Neural progenitor cell (in vitro differentiated cells): Measurements from ENCODE around the gene PCSK1N. TPM values are rescaled to one million over a fixed set of nuclear protein-coding genes. Genes with fewer than 3 reads are reported as not detected.

ENCODE experiments used
- DNase-seq: peaks from one replicate; pipeline ENCODE4 v3.0.0-alpha.2; 2016; ENCODE audit warnings: low spot score
- H2AFZ ChIP-seq: fragments of 200-600 bp; sonication (generic); replicated peaks from 2 replicates; pipeline ENCODE4 v1.6.1; 2016; ENCODE audit warnings: antibody characterized with exemption
- H3F3A ChIP-seq: fragments of 200-600 bp; sonication (generic); 2 replicates; pipeline ENCODE4 v1.6.1; 2016; ENCODE audit warnings: antibody characterized with exemption, low read depth
- H3K27ac ChIP-seq: fragments of 200-600 bp; sonication (generic); 2 replicates; pipeline ENCODE4 v1.5.1; 2016; ENCODE audit warnings: mild to moderate bottlenecking
- H3K27me3 ChIP-seq: fragments of 200-600 bp; sonication (generic); 2 replicates; pipeline ENCODE4 v1.6.1; 2016; ENCODE audit warnings: mild to moderate bottlenecking, moderate library complexity
- H3K36me3 ChIP-seq: fragments of 200-600 bp; sonication (generic); 2 replicates; pipeline ENCODE4 v1.5.1; 2016
- H3K4me1 ChIP-seq: fragments of 200-600 bp; sonication (generic); 2 replicates; pipeline ENCODE4 v1.6.1; 2016; ENCODE audit warnings: mixed run types
- H3K4me2 ChIP-seq: fragments of 200-600 bp; sonication (generic); 2 replicates; pipeline ENCODE4 v1.6.1; 2016
- H3K4me3 ChIP-seq: fragments of 200-600 bp; sonication (generic); 2 replicates; pipeline ENCODE4 v1.5.1; 2016
- H3K79me2 ChIP-seq: fragments of 200-600 bp; sonication (generic); 2 replicates; pipeline ENCODE4 v1.6.1; 2016; ENCODE audit warnings: low read depth
- H3K9ac ChIP-seq: fragments of 200-600 bp; sonication (generic); 2 replicates; pipeline ENCODE4 v1.6.1; 2016
- H3K9me3 ChIP-seq: fragments of 200-600 bp; sonication (generic); 2 replicates; pipeline ENCODE4 v1.5.1; 2016; ENCODE audit warnings: low read depth
- H4K20me1 ChIP-seq: fragments of 200-600 bp; sonication (generic); 2 replicates; pipeline ENCODE4 v1.6.1; 2016; ENCODE audit warnings: low read depth
- H3K27ac Mint-ChIP-seq: 3 replicates; pipeline ENCODE4 v1.8.0; 2021; ENCODE audit warnings: mixed read lengths
- H3K27me3 Mint-ChIP-seq: 2 replicates; pipeline ENCODE4 v1.8.0; 2022; ENCODE audit warnings: low read depth, mild to moderate bottlenecking, inconsistent platforms, moderate library complexity, mixed read lengths; ENCODE audit not compliant: insufficient read depth
- H3K36me3 Mint-ChIP-seq: 3 replicates; pipeline ENCODE4 v1.8.0; 2021; ENCODE audit warnings: mixed read lengths
- H3K4me1 Mint-ChIP-seq: 3 replicates; pipeline ENCODE4 v1.8.0; 2021; ENCODE audit warnings: mixed read lengths
- H3K4me3 Mint-ChIP-seq: 3 replicates; pipeline ENCODE4 v1.8.0; 2021; ENCODE audit warnings: mild to moderate bottlenecking, moderate library complexity, mixed read lengths
- H3K9me3 Mint-ChIP-seq: 3 replicates; pipeline ENCODE4 v1.8.0; 2020; ENCODE audit warnings: mixed read lengths
- EZH2 ChIP-seq: fragments of 200-600 bp; sonication (generic); IDR thresholded peaks from 2 replicates; pipeline ENCODE4 v1.6.1; 2017; ENCODE audit warnings: antibody characterized with exemption, mild to moderate bottlenecking, moderate library complexity
- EZH2phosphoT487 ChIP-seq: fragments of 200-600 bp; sonication (generic); IDR thresholded peaks from 2 replicates; pipeline ENCODE4 v1.6.1; 2017; ENCODE audit warnings: antibody characterized with exemption
- total RNA-seq: library from RNA; depleted of rRNA; stranded (reverse); fragments of >200 nt; gene quantifications from 2 replicates; pipeline ENCODE4 v1.2.3, GENCODE V29; 2015; ENCODE audit warnings: low replicate concordance
- TF ChIP-seq, protein P1 (sequence below): fragments of 200-600 bp; sonication (generic); IDR thresholded peaks from 2 replicates; pipeline ENCODE4 v1.5.1; 2017; ENCODE audit warnings: antibody characterized with exemption, mild to moderate bottlenecking

The PCSK1N gene
- total RNA-seq, 1 donor from 2014 or later = not detected

DNA sequence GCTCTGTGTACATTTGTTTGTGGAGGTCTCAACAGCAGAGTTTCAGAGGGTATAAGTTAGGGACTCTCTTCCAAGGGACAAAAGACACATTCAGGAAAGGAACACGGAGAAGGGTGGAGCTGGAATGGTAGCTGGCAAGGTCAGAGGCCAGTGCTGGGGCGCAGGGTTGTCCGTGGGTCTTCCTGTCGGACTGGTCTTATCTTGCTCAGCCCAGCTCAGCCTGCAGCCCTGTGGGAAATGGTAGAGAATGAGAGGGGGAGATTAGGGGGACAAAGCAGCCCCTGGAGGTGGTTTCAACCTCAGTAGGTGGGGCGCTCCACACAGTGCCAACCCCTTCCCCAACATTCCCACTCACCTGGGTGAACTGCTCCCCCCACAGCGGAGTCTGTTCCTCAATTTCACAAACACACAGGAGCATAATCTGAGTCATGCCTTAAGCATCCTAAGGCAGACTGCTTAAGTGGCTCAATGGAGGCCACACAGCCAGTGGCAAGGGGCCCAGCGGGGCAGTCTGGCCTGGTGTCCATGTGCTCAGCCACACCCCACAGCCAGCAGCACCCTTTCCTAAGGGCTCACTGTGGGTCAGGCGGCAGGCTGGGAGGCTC, 40.4 kb downstream of the PCSK1N start:
- no peak overlapping the region for H3K27ac Mint-ChIP-seq
- Histone ChIP-seq H3K9me3 (no peaks in the 10 kb centered on the region), H3K27ac (no peak overlapping the region), H3K27me3 (no peaks in the 10 kb centered on the region), H3K36me3 (no peaks in the 10 kb centered on the region), H3K4me2 (no peak overlapping the region), H3K9ac (no peak overlapping the region), H3K79me2 (no peaks in the 10 kb centered on the region), H3K4me3 (no peak overlapping the region), H3K4me1 (no peaks in the 10 kb centered on the region), H2AFZ (no peak overlapping the region), H3F3A (no peaks in the 10 kb centered on the region), H4K20me1 (no peaks in the 10 kb centered on the region)
- no peaks in the 10 kb centered on the region for H3K36me3 Mint-ChIP-seq
- H3K4me3 Mint-ChIP-seq = no peak overlapping the region
- H3K9me3 Mint-ChIP-seq = peaks cover 5% of the 10 kb centered on the region
- H3K27me3 Mint-ChIP-seq = peaks cover 12% of the 10 kb centered on the region
- TF ChIP-seq, protein P1, sequence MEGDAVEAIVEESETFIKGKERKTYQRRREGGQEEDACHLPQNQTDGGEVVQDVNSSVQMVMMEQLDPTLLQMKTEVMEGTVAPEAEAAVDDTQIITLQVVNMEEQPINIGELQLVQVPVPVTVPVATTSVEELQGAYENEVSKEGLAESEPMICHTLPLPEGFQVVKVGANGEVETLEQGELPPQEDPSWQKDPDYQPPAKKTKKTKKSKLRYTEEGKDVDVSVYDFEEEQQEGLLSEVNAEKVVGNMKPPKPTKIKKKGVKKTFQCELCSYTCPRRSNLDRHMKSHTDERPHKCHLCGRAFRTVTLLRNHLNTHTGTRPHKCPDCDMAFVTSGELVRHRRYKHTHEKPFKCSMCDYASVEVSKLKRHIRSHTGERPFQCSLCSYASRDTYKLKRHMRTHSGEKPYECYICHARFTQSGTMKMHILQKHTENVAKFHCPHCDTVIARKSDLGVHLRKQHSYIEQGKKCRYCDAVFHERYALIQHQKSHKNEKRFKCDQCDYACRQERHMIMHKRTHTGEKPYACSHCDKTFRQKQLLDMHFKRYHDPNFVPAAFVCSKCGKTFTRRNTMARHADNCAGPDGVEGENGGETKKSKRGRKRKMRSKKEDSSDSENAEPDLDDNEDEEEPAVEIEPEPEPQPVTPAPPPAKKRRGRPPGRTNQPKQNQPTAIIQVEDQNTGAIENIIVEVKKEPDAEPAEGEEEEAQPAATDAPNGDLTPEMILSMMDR = no peak
- no peak for TF ChIP-seq EZH2phosphoT487
- no peak for TF ChIP-seq EZH2
- peaks cover 5% of the 10 kb centered on the region for H3K4me1 Mint-ChIP-seq
- DNase-seq = no peak

DNA sequence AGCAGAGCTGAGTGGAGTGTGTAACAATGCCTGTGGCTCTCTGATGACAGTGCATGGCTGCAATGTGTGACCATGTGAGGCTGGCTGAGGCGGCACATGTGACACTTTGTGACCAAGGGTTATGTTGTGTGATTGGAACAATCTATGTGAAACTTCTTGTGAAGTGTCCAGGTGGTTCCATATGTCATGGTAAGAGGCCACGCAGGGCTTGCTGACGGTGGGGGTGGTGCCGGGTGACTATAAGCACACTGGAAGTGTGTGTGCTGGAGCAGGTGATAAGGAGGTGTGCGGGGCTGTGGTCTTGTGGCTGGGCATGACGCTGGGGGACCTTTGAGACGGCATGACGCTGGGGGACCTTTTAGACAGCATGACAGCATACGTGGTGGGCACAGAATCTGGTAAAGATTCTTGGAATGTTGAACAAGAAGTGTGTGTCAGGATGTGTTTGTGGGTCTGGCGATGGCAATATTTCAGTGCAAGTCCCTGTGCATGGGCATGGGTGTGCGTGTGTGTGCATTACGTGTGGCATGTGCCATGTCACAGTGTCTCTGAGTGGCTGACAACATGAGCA, 41.0 kb downstream of the PCSK1N start:
- Histone ChIP-seq H3K79me2 (no peaks in the 10 kb centered on the region), H2AFZ (no peak overlapping the region), H3K4me3 (no peak overlapping the region), H4K20me1 (no peaks in the 10 kb centered on the region), H3K27me3 (no peaks in the 10 kb centered on the region), H3K36me3 (no peaks in the 10 kb centered on the region), H3K4me2 (no peak overlapping the region), H3F3A (no peaks in the 10 kb centered on the region), H3K27ac (no peak overlapping the region), H3K4me1 (no peaks in the 10 kb centered on the region), H3K9me3 (no peaks in the 10 kb centered on the region), H3K9ac (no peak overlapping the region)
- no peaks in the 10 kb centered on the region for H3K36me3 Mint-ChIP-seq
- H3K9me3 Mint-ChIP-seq = peaks cover 5% of the 10 kb centered on the region
- TF ChIP-seq EZH2phosphoT487 (no peak), EZH2 (no peak)
- TF ChIP-seq, protein P1 = no peak
- H3K27ac Mint-ChIP-seq = peak overlapping the region; percentile 5
- peak overlapping the region; percentile 6 for H3K4me3 Mint-ChIP-seq
- DNase-seq = no peak
- H3K4me1 Mint-ChIP-seq = peaks cover 5% of the 10 kb centered on the region
- H3K27me3 Mint-ChIP-seq = peaks cover 12% of the 10 kb centered on the region

DNA sequence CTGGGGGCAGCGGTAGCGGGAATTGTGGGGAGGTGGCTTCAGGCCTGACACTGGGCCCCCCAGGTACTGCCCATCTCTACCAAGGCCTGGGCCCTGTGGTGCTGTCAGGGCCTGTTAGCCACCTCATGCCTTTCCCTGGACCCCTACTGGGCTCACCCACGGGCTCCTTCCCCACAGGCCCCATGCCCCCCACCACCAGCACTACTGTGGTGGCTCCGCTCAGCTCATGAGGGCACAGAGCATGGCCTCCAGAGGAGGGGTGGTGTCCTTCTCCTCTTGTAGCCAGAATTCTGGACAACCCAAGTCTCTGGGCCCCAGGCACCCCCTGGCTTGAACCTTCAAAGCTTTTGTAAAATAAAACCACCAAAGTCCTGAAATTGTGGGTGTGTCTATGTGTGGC, 41.5 kb downstream of the PCSK1N start:
- H3K27ac Mint-ChIP-seq = no peak overlapping the region
- H3K9me3 Mint-ChIP-seq = peaks cover 5% of the 10 kb centered on the region
- H3K4me3 Mint-ChIP-seq = no peak overlapping the region

More for the DNA sequence above, 41.5 kb downstream of the PCSK1N start:
- Histone ChIP-seq H3F3A (no peaks in the 10 kb centered on the region), H3K27ac (no peak overlapping the region), H3K9me3 (no peaks in the 10 kb centered on the region), H3K4me1 (no peaks in the 10 kb centered on the region), H2AFZ (no peak overlapping the region), H3K4me3 (no peak overlapping the region), H3K27me3 (no peaks in the 10 kb centered on the region), H3K9ac (no peak overlapping the region), H3K36me3 (no peaks in the 10 kb centered on the region), H4K20me1 (no peaks in the 10 kb centered on the region), H3K4me2 (no peak overlapping the region), H3K79me2 (no peaks in the 10 kb centered on the region)
- Mint-ChIP-seq H3K4me1 (peaks cover 5% of the 10 kb centered on the region), H3K36me3 (no peaks in the 10 kb centered on the region), H3K27me3 (peaks cover 12% of the 10 kb centered on the region)
- TF ChIP-seq, protein P1 = no peak
- TF ChIP-seq EZH2 (no peak), EZH2phosphoT487 (no peak)
- no peak for DNase-seq
